Measurements from ENCODE around the gene GATA6. TPM values are rescaled to one million over a fixed set of nuclear protein-coding genes. Genes with fewer than 3 reads are reported as not detected.

GATA6 gene
- total RNA-seq, 4 donors from 2014 or later = 2.0 to 5.7 (median 2.9) TPM

DNA sequence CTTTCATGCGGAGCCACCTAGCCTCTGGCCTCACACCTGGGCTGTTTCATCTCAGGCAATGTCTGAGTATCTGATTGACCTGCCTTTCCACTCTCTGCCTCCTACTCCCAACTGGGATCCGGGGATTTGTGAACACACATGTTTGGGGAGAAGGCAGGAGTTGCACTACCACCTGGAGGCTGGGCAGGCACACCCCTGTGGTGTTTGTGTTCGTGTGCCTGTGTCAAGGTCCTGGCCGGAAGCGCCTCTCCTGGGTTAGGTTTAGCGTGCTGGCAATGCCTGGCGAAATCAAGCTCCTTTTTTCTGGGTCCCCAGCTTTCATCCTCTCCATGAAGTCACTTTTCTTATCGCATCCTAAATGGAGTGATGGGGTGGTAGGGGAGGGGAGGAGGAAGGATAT, 63.9 kb downstream of the GATA6 start:
- TF ChIP-seq CTCF (IDR thresholded peaks at IDR 0.05; ENCODE audit: low read depth) = no peak

DNA sequence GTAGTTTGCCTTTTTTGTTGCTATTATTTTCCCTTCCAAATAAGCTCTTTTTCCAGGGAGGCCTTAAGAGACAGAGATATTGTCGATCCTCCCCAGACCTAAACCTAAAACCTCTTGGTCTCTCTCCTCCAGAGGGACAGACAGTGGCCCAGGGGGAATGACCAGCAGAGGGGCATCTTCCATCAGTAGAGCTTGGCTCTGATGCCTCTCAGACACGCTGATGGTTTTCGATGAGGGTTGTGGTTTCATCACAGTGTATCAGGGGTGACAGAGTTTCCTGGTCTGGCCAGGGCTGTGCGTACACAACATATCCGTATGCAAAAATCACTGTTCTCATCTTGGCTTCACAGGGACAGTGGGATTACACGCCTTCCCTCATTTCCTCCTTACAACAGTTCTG, 68.6 kb downstream of the GATA6 start:
- TF ChIP-seq CTCF (IDR thresholded peaks at IDR 0.05; ENCODE audit: low read depth) = no peak

DNA sequence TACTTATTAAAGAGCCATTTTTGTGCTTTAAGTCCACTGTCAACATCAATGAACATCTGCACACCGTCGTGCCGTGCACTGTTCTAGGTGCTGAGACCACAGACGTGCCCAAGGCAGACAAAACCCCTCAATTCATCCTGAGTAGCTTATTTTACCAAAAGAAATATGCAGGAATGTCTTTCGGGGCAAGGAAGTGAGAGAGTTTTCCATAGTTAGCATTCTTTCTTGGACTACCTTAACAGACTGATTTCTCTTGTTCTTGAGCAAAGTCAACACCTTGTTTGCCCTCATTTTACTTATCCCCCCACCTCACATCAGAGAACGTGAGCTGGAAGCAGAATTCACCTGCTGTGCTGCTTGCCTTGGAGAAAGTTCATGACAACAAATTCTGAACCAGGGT, 69.3 kb downstream of the GATA6 start:
- no peak for TF ChIP-seq CTCF (IDR thresholded peaks at IDR 0.05; ENCODE audit: low read depth)

GRCh38 chr18:22241921-22242361, 72.6 kb downstream of the GATA6 start:
- no peak for TF ChIP-seq CTCF (IDR thresholded peaks at IDR 0.05; ENCODE audit: low read depth)

- no peak for TF ChIP-seq CTCF (IDR thresholded peaks at IDR 0.05; ENCODE audit: low read depth)
Measured at GRCh38 chr18:22243513-22243912, 74.1 kb downstream of the GATA6 start.

DNA sequence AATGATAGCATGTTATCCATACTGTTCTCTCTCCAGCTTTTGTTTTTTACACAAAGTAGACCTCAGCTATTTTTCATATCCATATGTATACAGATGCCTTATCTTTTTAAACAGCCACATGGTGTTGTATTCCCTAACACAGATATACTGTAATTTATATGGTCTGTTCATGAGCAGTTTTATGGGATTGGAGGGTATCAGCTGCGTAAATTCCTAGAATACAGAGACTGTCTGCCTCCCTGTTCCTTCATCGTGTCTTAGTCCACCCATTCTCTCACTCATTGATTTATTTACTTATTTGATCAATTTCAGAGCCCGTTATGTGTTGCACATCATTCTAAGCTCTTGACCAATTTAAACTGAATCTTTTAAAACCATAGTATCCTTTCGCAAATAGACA, 80.6 kb downstream of the GATA6 start:
- no peak for TF ChIP-seq CTCF (IDR thresholded peaks at IDR 0.05; ENCODE audit: low read depth)

GRCh38 chr18:22250591-22250996, 81.2 kb downstream of the GATA6 start:
- no peak for TF ChIP-seq CTCF (IDR thresholded peaks at IDR 0.05; ENCODE audit: low read depth)

Small RNA genes lying within 50 kb of the gene (small RNA-seq; reads per million reads assigned to genes)
- gene RNU6-702P (0.36 reads per million), gene RNU6ATAC20P (not detected)

Other genes starting within 250 kb of the GATA6 start
- gene CTAGE1, start 248.3 kb downstream of the GATA6 start, total RNA-seq = not detected